GM12891 (cell line): ENCODE measurements around the gene HSD11B1L.

ENCODE experiments used
- POLR2AphosphoS5 ChIP-seq: IDR thresholded peaks from 2 replicates; pipeline ENCODE4 v1.6.1; 2011; ENCODE audit warnings: low read depth, low read length, control low read depth
- TAF1 ChIP-seq: IDR thresholded peaks from 2 replicates; pipeline ENCODE4 v1.6.1; 2011; ENCODE audit warnings: low read depth, low read length, control low read depth

DNA sequence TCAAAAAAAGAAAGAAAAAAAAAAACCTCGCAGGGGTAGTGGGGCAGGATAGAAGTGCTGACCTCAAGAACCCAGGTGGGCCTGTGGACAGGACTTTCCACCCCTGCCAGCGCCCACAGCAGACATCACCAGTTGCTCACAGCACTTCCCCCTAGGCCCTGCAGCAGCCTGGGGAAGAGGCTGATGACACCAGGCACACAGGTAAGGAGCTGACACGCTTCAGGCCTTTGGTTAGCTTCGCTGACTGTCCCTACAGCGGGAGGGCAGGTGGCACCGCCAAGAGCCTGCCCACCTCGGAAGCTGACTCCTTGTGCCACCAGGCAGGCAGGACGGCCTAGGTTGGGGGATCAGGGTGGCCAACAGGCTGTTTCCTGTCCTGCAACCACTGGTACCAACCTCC lies 30.2 kb downstream of the HSD11B1L start:
- TF ChIP-seq TAF1, result no peak
- no peak; the same call in 1 of the 2 replicates for TF ChIP-seq POLR2AphosphoS5
